ENCODE data around the gene CADPS.

CADPS gene

DNA sequence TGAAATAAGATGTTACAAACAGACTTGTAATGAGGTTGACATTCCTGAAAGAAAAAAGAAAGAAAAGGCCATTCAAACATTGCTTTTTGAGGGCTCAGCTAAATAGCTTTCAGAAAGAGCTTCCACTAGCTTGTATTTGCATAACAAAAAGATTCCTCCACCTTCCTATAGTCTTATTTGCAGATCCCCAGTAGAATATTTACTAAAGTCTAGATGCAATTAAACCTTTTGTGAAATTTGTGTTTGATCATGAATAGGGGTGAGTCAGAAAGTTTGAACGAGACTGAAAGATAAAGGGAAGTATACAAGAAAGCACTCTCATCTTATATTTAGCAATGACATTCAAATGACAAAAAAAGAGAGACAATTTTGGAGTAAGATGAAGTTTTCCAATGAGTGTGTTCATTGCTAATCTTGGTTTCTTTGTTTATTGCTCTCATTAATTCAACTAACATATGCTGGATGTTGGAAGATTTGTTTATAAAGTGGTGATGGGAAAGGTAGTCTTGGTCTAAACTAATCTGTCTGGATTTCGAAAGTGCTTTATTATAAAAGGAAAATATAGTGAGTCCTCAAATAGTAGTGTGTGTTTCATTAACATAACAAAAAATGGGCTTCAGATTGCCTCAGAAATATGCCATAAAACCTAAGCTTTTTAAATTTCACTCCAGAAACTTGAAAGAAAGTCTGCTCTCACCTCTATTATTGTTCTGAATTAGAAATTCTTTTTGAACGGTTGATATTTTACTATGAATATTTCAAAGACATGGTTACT lies 9.1 kb upstream of the CADPS start:
- H3K79me2 ChIP-seq (ENCODE audit: insufficient read depth, low read depth) = no peaks in the 10 kb centered on the region
- H3K27me3 ChIP-seq (ENCODE audit: insufficient read depth, low read depth) = no peaks in the 10 kb centered on the region
- H2AFZ ChIP-seq (ENCODE audit: low read depth) = no peak overlapping the region
- no peak overlapping the region for H3K4me3 ChIP-seq (IDR thresholded peaks at IDR 0.05; ENCODE audit: insufficient read depth, low read depth, low read length)
- no peak overlapping the region for H3K4me2 ChIP-seq
- H3K27ac ChIP-seq = no peak overlapping the region
- no peaks in the 10 kb centered on the region for H4K20me1 ChIP-seq (ENCODE audit: insufficient read depth)
- no peaks in the 10 kb centered on the region for H3K36me3 ChIP-seq (ENCODE audit: insufficient read depth)
- TF ChIP-seq, protein P1, sequence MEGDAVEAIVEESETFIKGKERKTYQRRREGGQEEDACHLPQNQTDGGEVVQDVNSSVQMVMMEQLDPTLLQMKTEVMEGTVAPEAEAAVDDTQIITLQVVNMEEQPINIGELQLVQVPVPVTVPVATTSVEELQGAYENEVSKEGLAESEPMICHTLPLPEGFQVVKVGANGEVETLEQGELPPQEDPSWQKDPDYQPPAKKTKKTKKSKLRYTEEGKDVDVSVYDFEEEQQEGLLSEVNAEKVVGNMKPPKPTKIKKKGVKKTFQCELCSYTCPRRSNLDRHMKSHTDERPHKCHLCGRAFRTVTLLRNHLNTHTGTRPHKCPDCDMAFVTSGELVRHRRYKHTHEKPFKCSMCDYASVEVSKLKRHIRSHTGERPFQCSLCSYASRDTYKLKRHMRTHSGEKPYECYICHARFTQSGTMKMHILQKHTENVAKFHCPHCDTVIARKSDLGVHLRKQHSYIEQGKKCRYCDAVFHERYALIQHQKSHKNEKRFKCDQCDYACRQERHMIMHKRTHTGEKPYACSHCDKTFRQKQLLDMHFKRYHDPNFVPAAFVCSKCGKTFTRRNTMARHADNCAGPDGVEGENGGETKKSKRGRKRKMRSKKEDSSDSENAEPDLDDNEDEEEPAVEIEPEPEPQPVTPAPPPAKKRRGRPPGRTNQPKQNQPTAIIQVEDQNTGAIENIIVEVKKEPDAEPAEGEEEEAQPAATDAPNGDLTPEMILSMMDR (conservative IDR thresholded peaks at IDR 0.05; ENCODE audit: low read depth, low read length) = no peak
- H3K9ac ChIP-seq = no peak overlapping the region
- no peaks in the 10 kb centered on the region for H3K4me1 ChIP-seq (ENCODE audit: low read depth, poor library complexity, severe bottlenecking)

DNA sequence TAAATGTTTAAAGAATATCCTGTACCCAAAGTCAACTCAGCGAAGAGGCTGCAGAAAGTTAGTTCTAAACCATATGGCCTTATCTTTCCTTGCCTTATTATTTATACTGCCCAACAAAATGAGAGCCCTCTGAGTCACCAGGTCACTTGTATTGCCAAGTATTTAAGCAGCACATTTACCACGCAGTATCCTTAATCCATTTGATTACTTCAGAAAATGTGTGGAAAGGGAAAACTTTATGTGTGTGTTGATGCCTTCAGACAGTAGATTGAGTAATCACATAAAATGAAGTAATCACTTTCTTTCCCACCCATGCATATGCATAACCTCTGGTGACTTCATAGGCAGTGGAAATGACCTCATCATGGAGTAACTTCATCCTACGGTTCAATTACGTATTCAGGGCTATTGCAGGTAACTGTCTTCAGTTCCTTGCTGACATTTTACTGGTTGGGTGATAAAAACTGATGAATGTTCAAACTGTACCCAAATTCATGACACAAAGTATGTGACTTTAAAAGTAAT lies 7.5 kb upstream of the CADPS start:
- TF ChIP-seq, protein P1 (conservative IDR thresholded peaks at IDR 0.05; ENCODE audit: low read depth, low read length) = no peak

DNA sequence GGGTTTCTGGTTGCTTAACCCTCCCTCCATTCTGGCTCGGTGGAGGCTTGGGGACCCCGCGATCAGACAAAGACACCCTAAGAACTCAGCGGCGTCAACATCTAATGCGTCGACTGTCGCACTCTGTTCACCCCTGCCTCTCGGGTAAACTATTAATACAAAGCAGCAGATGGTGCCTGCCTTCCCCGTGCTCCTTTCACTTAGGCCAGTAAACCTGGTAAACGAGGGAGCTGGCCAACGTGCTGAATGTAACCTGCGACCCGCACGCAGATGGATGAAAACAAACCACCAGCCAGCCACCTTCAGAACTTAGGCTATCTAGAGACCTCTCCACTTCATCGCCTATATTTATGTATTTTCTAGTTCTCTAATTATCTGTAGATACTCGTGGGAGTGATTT lies 848 bp upstream of the CADPS start:
- no peak overlapping the region for H2AFZ ChIP-seq (ENCODE audit: low read depth)
- no peak overlapping the region; the same call in 1 of the 2 replicates for H3K4me2 ChIP-seq
- H3K4me1 ChIP-seq (ENCODE audit: low read depth, poor library complexity, severe bottlenecking) = no peaks in the 10 kb centered on the region
- H4K20me1 ChIP-seq (ENCODE audit: insufficient read depth) = no peaks in the 10 kb centered on the region
- H3K27me3 ChIP-seq (ENCODE audit: insufficient read depth, low read depth) = no peaks in the 10 kb centered on the region
- H3K9ac ChIP-seq = no peak overlapping the region
- no peak overlapping the region for H3K27ac ChIP-seq
- no peak overlapping the region for H3K4me3 ChIP-seq (IDR thresholded peaks at IDR 0.05; ENCODE audit: insufficient read depth, low read depth, low read length)
- H3K79me2 ChIP-seq (ENCODE audit: insufficient read depth, low read depth) = no peaks in the 10 kb centered on the region
- TF ChIP-seq, protein P1 (conservative IDR thresholded peaks at IDR 0.05; ENCODE audit: low read depth, low read length) = no peak
- H3K36me3 ChIP-seq (ENCODE audit: insufficient read depth) = no peaks in the 10 kb centered on the region

More for the DNA sequence above, 7.5 kb upstream of the CADPS start:
- H3K4me1 ChIP-seq (ENCODE audit: low read depth, poor library complexity, severe bottlenecking) = no peaks in the 10 kb centered on the region
- no peak overlapping the region for H3K9ac ChIP-seq
- no peaks in the 10 kb centered on the region for H4K20me1 ChIP-seq (ENCODE audit: insufficient read depth)
- no peak overlapping the region for H3K27ac ChIP-seq
- no peaks in the 10 kb centered on the region for H3K36me3 ChIP-seq (ENCODE audit: insufficient read depth)
- H3K4me2 ChIP-seq = no peak overlapping the region
- no peak overlapping the region for H2AFZ ChIP-seq (ENCODE audit: low read depth)
- no peak overlapping the region for H3K4me3 ChIP-seq (IDR thresholded peaks at IDR 0.05; ENCODE audit: insufficient read depth, low read depth, low read length)
- H3K27me3 ChIP-seq (ENCODE audit: insufficient read depth, low read depth) = no peaks in the 10 kb centered on the region
- H3K79me2 ChIP-seq (ENCODE audit: insufficient read depth, low read depth) = no peaks in the 10 kb centered on the region

DNA sequence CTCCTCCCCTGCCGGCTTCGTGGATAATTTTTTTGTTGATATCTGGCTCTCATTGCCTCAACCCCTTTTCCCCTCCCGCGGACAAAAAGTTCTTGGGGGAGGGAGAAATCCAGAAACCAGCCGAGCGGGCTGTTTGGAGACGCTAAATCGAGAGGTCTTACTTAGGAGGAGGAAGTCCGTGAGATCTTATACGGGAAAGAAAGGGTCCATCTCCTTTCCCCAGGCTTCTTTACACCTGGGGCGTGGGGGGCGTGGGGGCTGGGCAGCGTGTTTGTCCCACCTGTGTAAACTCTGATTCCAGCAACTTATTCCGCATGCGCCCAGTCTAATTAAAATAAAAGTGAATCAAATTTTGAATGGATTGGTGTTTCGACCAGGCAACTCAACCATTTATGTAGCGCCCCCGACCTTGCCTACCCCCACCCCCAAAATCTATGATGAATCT lies 364 bp upstream of the CADPS start:
- TF ChIP-seq, protein P1 (conservative IDR thresholded peaks at IDR 0.05; ENCODE audit: low read depth, low read length) = no peak
- H3K4me1 ChIP-seq (ENCODE audit: low read depth, poor library complexity, severe bottlenecking) = no peaks in the 10 kb centered on the region
- H3K9ac ChIP-seq = no peak overlapping the region
- no peaks in the 10 kb centered on the region for H3K36me3 ChIP-seq (ENCODE audit: insufficient read depth)
- H3K27me3 ChIP-seq (ENCODE audit: insufficient read depth, low read depth) = no peaks in the 10 kb centered on the region
- no peak overlapping the region for H3K4me3 ChIP-seq (IDR thresholded peaks at IDR 0.05; ENCODE audit: insufficient read depth, low read depth, low read length)
- H3K27ac ChIP-seq = no peak overlapping the region
- H2AFZ ChIP-seq (ENCODE audit: low read depth) = peak overlapping the region; percentile 69; the same call in 1 of the 2 replicates
- H3K79me2 ChIP-seq (ENCODE audit: insufficient read depth, low read depth) = no peaks in the 10 kb centered on the region
- H3K4me2 ChIP-seq = peak overlapping the region; percentile 51; the same call in 1 of the 2 replicates
- no peaks in the 10 kb centered on the region for H4K20me1 ChIP-seq (ENCODE audit: insufficient read depth)

Data from KMS-11 (cell line).